Upper lobe of left lung (tissue), 6 donors: ENCODE results near the gene EXO5. TPM values are rescaled to one million over a fixed set of nuclear protein-coding genes. Genes with fewer than 3 reads are reported as not detected.
"Not testable (repeated sequence)": the region's sequence is repeated elsewhere in the genome, so short reads cannot be mapped to it uniquely, and the experiment has no call there.

Experiments used
- ATAC-seq, 2 donors: fragments of 200-7000 bp; cut with Tn5 transposase; one replicate each; pipeline ENCODE4 v1.9.1; 2022; ENCODE audit warnings: mild to moderate bottlenecking in 2 of 2, moderate library complexity in 2 of 2; ENCODE audit not compliant: low FRiP score in 2 of 2
- DNase-seq, 2 donors: peaks; one replicate each; pipeline ENCODE4 v3.0.0-alpha.2; 2019 to 2020
- H3K27ac ChIP-seq, 4 donors: fragments of 200-600 bp; sonication (generic); one replicate each; pipeline ENCODE4 v1.5.1; 2016 to 2019
- H3K27me3 ChIP-seq, 4 donors: fragments of 200-600 bp; sonication (generic); one replicate each; pipeline ENCODE4 v1.5.1; 2017 to 2019
- H3K36me3 ChIP-seq, 4 donors: fragments of 200-600 bp; sonication (generic); one replicate each; pipeline ENCODE4 v1.5.1; 2016 to 2019
- H3K4me1 ChIP-seq, 4 donors: fragments of 200-600 bp; sonication (generic); one replicate each; pipeline ENCODE4 v1.5.1; 2018 to 2019
- H3K4me3 ChIP-seq, 4 donors: fragments of 200-600 bp; sonication (generic); one replicate each; pipeline ENCODE4 v1.5.1; 2017 to 2019; ENCODE audit warnings: mild to moderate bottlenecking in 2 of 4, moderate library complexity in 1 of 4
- H3K9me3 ChIP-seq, 4 donors: fragments of 200-600 bp; sonication (generic); one replicate each; pipeline ENCODE4 v1.5.1; 2018 to 2019
- EP300 ChIP-seq, 4 donors: sonication (generic); formaldehyde crosslinking; IDR thresholded peaks; one replicate each; pipeline ENCODE4 v1.5.1; 2017; ENCODE audit warnings: antibody characterized with exemption in 4 of 4, control low read depth in 2 of 4
- POLR2A ChIP-seq, 4 donors: fragments of 450-650 bp; IDR thresholded peaks; one replicate each; pipeline ENCODE4 v1.5.1; 2016 to 2017; ENCODE audit warnings: antibody characterized with exemption in 4 of 4, mild to moderate bottlenecking in 2 of 4
- POLR2AphosphoS5 ChIP-seq, 2 donors: sonication (generic); formaldehyde crosslinking; IDR thresholded peaks; one replicate each; pipeline ENCODE4 v1.5.1; 2017; ENCODE audit warnings: antibody characterized with exemption in 2 of 2
- WGBS, 2 donors: methylation state at CpG; one replicate each; pipeline ENCODE4 v1.1.5; 2017 to 2018; 5-methylcytosine and 5-hydroxymethylcytosine counted together
- total RNA-seq, 6 donors: library from RNA; depleted of rRNA in 4 of 6; stranded (reverse); fragments of >200 nt in 4 of 6; gene quantifications; one replicate each; pipeline versions ENCODE4 v1.1.0 to v1.2.1, GENCODE V29; 2016 to 2021
- TF ChIP-seq, protein P1 (sequence below), 6 experiments: fragments of 450-650 bp in 4 of 6; fragments of 200-600 bp in 2 of 6; sonication (generic) in 2 of 6; IDR thresholded peaks; one replicate each; pipeline ENCODE4 v1.5.1; 2016 to 2019; ENCODE audit warnings: antibody characterized with exemption in 6 of 6
- donor health status: DM: no; HTN: no; CAD: no; lungs with moderate emphysema.
- donor health status: DM: no; HTN: yes; CAD: no; lungs with severe emphysema.

The EXO5 gene
- total RNA-seq, 6 donors from 2014 or later: 5.5 to 30.4 (median 9.9) TPM

DNA sequence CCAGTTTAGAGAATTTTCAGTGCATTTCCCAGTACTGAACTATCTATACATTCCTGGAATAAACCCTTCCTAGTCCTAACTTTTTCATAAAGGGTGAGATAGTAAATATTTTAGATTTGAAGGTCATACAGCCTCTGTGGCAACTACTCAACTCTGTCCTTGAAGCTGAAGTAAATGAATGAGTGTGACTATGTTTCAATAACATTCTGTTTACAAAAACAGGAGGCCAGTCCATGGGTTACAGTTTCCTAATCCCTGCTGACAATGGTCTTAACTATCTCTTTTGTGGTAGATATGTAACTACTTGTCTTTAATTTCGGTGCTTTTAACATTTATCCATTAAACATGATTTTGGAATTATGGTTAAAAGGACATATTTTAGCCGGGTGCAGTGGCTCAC is 27.2 kb downstream of the EXO5 start:
- no peak for TF ChIP-seq POLR2AphosphoS5 (IDR thresholded peaks at IDR 0.05)
- DNase-seq: no peak
- Histone ChIP-seq H3K36me3 (peaks cover 0 to 5% (median 0%) of the 10 kb centered on the region in 4 donors), H3K27me3 (no peaks in the 10 kb centered on the region), H3K9me3 (no peaks in the 10 kb centered on the region), H3K4me3 (no peak overlapping the region), H3K27ac (no peak overlapping the region), H3K4me1 (peaks cover 11 to 18% (median 13%) of the 10 kb centered on the region in 4 donors)
- no peak for ATAC-seq
- 94 to 98% methylated on average over 2 of the region's 2 CpGs for WGBS, 2 donors

- DNase-seq (no peak), ATAC-seq (no peak)
- no peak overlapping the region for H3K27ac ChIP-seq
- H3K27me3 ChIP-seq: no peaks in the 10 kb centered on the region
- no peaks in the 10 kb centered on the region for H3K9me3 ChIP-seq
- TF ChIP-seq, protein P1, sequence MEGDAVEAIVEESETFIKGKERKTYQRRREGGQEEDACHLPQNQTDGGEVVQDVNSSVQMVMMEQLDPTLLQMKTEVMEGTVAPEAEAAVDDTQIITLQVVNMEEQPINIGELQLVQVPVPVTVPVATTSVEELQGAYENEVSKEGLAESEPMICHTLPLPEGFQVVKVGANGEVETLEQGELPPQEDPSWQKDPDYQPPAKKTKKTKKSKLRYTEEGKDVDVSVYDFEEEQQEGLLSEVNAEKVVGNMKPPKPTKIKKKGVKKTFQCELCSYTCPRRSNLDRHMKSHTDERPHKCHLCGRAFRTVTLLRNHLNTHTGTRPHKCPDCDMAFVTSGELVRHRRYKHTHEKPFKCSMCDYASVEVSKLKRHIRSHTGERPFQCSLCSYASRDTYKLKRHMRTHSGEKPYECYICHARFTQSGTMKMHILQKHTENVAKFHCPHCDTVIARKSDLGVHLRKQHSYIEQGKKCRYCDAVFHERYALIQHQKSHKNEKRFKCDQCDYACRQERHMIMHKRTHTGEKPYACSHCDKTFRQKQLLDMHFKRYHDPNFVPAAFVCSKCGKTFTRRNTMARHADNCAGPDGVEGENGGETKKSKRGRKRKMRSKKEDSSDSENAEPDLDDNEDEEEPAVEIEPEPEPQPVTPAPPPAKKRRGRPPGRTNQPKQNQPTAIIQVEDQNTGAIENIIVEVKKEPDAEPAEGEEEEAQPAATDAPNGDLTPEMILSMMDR (IDR thresholded peaks at IDR 0.05): no peak
- no peak for TF ChIP-seq POLR2A (IDR thresholded peaks at IDR 0.05)
- no peak for TF ChIP-seq EP300 (IDR thresholded peaks at IDR 0.05)
- no peak for TF ChIP-seq POLR2AphosphoS5 (IDR thresholded peaks at IDR 0.05)
- WGBS, 2 donors: 55 to 67% methylated on average over 7 of the region's 7 CpGs
- H3K36me3 ChIP-seq: peaks cover 0 to 41% (median 11%) of the 10 kb centered on the region in 4 donors
- no peaks in the 10 kb centered on the region for H3K4me1 ChIP-seq
- H3K4me3 ChIP-seq: no peak overlapping the region
These were observed 30.8 kb downstream of the EXO5 start for GRCh38 chr1:40539338-40539737.

- 99% methylated on average over 4 of the region's 4 CpGs for WGBS, 2 donors
These were observed 38.4 kb downstream of the EXO5 start for GRCh38 chr1:40546957-40547356.

GRCh38 chr1:40553017-40553416 is 44.5 kb downstream of the EXO5 start:
- H3K9me3 ChIP-seq: peaks cover 0 to 4% (median 3%) of the 10 kb centered on the region in 4 donors
- ATAC-seq: no peak
- no peak overlapping the region for H3K27ac ChIP-seq
- H3K36me3 ChIP-seq: no peaks in the 10 kb centered on the region
- no peak for TF ChIP-seq EP300 (IDR thresholded peaks at IDR 0.05)
- TF ChIP-seq, protein P1 (IDR thresholded peaks at IDR 0.05): no peak
- no peak for TF ChIP-seq POLR2AphosphoS5 (IDR thresholded peaks at IDR 0.05)
- TF ChIP-seq POLR2A (IDR thresholded peaks at IDR 0.05): no peak
- DNase-seq: no peak
- no peak overlapping the region for H3K4me3 ChIP-seq
- no peaks in the 10 kb centered on the region for H3K4me1 ChIP-seq
- 55 to 71% methylated on average over 4 of the region's 4 CpGs for WGBS, 2 donors
- H3K27me3 ChIP-seq: no peaks in the 10 kb centered on the region

More at GRCh38 chr1:40546957-40547356, 38.4 kb downstream of the EXO5 start:
- H3K27me3 ChIP-seq: no peaks in the 10 kb centered on the region
- H3K9me3 ChIP-seq: peaks cover 11 to 19% (median 17%) of the 10 kb centered on the region in 4 donors
- no peak overlapping the region for H3K27ac ChIP-seq
- peaks cover 0 to 52% (median 22%) of the 10 kb centered on the region in 4 donors for H3K36me3 ChIP-seq
- no peak for ATAC-seq
- H3K4me3 ChIP-seq: no peak overlapping the region
- DNase-seq: no peak
- TF ChIP-seq, protein P1 (IDR thresholded peaks at IDR 0.05): no peak
- TF ChIP-seq EP300 (IDR thresholded peaks at IDR 0.05): no peak
- TF ChIP-seq POLR2A (IDR thresholded peaks at IDR 0.05): no peak
- no peak for TF ChIP-seq POLR2AphosphoS5 (IDR thresholded peaks at IDR 0.05)
- H3K4me1 ChIP-seq: no peaks in the 10 kb centered on the region

- not testable (repeated sequence) for H3K9me3 ChIP-seq, H3K36me3 ChIP-seq, ATAC-seq, H3K27me3 ChIP-seq, DNase-seq, H3K4me1 ChIP-seq, H3K27ac ChIP-seq, H3K4me3 ChIP-seq
- WGBS, 2 donors: 77 to 83% methylated on average over 7 of the region's 7 CpGs
These were observed 46.2 kb downstream of the EXO5 start for GRCh38 chr1:40554807-40555206.

DNA sequence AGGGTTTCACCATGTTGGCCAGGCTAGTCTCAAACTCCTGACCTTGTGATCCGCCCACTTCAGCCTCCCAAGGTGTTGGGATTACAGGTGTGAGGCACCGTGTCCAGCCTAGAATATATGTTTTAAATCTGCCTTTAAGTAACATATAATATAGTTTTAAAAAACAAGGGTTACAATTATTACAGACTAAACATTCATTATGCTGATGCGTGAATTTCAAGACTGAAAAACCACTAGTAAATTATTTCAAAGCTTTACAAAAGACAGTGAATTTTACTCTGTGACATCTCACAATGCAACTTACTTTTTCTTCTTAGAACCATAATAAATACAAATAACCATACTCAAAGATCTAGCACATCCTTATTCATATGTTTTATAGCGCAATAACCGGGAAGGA is 47.6 kb downstream of the EXO5 start:
- Histone ChIP-seq H3K27ac (no peak overlapping the region), H3K9me3 (no peaks in the 10 kb centered on the region), H3K36me3 (no peaks in the 10 kb centered on the region), H3K27me3 (no peaks in the 10 kb centered on the region), H3K4me3 (no peak overlapping the region), H3K4me1 (no peaks in the 10 kb centered on the region)
- no peak for DNase-seq
- no peak for TF ChIP-seq EP300 (IDR thresholded peaks at IDR 0.05)
- no peak for TF ChIP-seq POLR2AphosphoS5 (IDR thresholded peaks at IDR 0.05)
- no peak for TF ChIP-seq POLR2A (IDR thresholded peaks at IDR 0.05)
- TF ChIP-seq, protein P1 (IDR thresholded peaks at IDR 0.05): no peak
- 94 to 96% methylated on average over 5 of the region's 5 CpGs for WGBS, 2 donors
- ATAC-seq: no peak

DNA sequence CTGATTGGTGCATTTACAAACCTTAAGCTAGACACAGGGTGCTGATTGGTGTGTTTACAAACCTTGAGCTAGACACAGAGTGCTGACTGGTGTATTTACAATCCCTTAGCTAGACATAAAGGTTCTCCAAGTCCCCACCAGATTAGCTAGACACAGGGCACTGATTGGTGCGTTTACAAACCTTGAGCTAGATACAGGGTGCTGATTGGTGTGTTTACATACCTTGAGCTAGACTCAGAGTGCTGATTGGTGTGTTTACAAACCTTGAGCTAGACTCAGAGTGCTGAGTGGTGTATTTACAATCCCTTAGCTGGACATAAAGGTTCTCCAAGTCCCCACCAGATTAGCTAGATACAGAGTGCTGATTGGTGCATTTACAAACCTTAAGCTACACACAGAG is 49.7 kb downstream of the EXO5 start:
- ATAC-seq, H3K4me1 ChIP-seq, H3K36me3 ChIP-seq, DNase-seq, H3K27ac ChIP-seq, H3K27me3 ChIP-seq, H3K9me3 ChIP-seq, H3K4me3 ChIP-seq: not testable (repeated sequence)
- 86% methylated on average over 1 of the region's 1 CpG; no CpG with 5 or more reads in 1 of the 2 donors for WGBS, 2 donors
